Measurements from ENCODE around the gene SCG5. TPM values are rescaled to one million over a fixed set of nuclear protein-coding genes. Genes with fewer than 3 reads are reported as not detected.

Gene SCG5
- total and polyA plus RNA-seq, 10 of the 15 experiments (the other 5 are each of a cell fraction or from before 2014, with no cell fraction given), result 0.13 to 0.62 (median 0.48) TPM

DNA sequence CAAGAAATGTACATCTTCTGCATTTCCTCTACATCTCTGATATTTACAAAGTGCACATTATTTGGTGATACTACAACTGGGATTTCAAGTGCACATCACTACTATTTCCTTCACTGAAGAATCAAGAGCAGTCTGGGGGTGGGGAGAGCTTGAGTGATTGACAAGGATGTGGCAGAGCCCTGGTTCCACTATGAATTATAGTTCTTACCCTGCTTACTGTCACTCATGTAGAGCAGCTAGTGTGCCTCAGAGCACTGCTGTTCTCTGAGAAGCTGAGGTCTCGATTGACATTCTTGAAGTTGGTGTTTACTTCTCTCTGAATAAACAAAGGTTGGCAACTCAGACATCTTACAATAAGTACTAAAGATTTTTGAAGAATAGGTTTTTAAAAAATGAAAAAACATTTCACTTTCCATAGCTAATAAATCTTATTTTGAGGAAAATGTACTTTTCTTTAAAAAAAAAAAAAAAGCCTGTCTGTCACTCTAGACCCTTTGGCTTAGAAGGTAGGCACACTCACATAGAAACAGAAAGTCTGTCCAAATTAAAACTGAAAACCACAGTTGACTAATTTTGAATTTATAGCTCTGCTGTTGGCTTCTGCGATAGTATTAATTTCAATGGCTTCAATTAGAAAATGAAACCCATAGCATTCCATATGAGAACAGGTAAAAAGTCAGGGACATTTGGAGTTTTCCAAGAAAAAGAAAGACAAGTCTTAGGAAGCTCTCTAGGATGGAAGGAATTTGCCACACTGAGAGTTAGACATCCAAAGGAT lies 81.8 kb downstream of the SCG5 start (continued):
- TF ChIP-seq, protein P1, sequence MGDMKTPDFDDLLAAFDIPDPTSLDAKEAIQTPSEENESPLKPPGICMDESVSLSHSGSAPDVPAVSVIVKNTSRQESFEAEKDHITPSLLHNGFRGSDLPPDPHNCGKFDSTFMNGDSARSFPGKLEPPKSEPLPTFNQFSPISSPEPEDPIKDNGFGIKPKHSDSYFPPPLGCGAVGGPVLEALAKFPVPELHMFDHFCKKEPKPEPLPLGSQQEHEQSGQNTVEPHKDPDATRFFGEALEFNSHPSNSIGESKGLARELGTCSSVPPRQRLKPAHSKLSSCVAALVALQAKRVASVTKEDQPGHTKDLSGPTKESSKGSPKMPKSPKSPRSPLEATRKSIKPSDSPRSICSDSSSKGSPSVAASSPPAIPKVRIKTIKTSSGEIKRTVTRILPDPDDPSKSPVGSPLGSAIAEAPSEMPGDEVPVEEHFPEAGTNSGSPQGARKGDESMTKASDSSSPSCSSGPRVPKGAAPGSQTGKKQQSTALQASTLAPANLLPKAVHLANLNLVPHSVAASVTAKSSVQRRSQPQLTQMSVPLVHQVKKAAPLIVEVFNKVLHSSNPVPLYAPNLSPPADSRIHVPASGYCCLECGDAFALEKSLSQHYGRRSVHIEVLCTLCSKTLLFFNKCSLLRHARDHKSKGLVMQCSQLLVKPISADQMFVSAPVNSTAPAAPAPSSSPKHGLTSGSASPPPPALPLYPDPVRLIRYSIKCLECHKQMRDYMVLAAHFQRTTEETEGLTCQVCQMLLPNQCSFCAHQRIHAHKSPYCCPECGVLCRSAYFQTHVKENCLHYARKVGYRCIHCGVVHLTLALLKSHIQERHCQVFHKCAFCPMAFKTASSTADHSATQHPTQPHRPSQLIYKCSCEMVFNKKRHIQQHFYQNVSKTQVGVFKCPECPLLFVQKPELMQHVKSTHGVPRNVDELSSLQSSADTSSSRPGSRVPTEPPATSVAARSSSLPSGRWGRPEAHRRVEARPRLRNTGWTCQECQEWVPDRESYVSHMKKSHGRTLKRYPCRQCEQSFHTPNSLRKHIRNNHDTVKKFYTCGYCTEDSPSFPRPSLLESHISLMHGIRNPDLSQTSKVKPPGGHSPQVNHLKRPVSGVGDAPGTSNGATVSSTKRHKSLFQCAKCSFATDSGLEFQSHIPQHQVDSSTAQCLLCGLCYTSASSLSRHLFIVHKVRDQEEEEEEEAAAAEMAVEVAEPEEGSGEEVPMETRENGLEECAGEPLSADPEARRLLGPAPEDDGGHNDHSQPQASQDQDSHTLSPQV (IDR thresholded peaks at IDR 0.05), result no peak
- TF ChIP-seq ZZZ3 (IDR thresholded peaks at IDR 0.05; ENCODE audit: control insufficient read depth, insufficient read length, low read depth) (no peak), IRF4 (IDR thresholded peaks at IDR 0.05; ENCODE audit: low read depth, low read length) (no peak), IKZF1 (conservative IDR thresholded peaks at IDR 0.05) (0 out of 2 replicates have a peak, but pooled peaks have one; percentile 35), BCL11A (IDR thresholded peaks at IDR 0.05; ENCODE audit: low read depth, low read length) (peak; percentile 71)

- Histone ChIP-seq H3K9ac (ENCODE audit: control insufficient read depth, insufficient read depth, low read length) (no peak overlapping the region), H3K27ac (ENCODE audit: control insufficient read depth, insufficient read depth) (no peak overlapping the region), H2AFZ (ENCODE audit: control insufficient read depth, low read depth, low read length) (no peak overlapping the region), H3K79me2 (ENCODE audit: control insufficient read depth, insufficient read depth, low read length) (no peaks in the 10 kb centered on the region), H3K36me3 (ENCODE audit: control insufficient read depth in 2 of 2, insufficient read depth in 2 of 2, low read length in 1 of 2) (no peaks in the 10 kb centered on the region), H3K9me3 (replicated peaks; ENCODE audit: control insufficient read depth, insufficient read depth, low read length) (no peaks in the 10 kb centered on the region), H4K20me1 (ENCODE audit: control insufficient read depth, insufficient read depth) (no peaks in the 10 kb centered on the region), H3K4me3 (no peak overlapping the region), H3K4me2 (ENCODE audit: control insufficient read depth, insufficient read depth) (no peak overlapping the region), H3K27me3 (replicated peaks in 1 of 2; ENCODE audit: control insufficient read depth in 2 of 2, insufficient read depth in 2 of 2, low read length in 1 of 2) (peaks cover 3 to 4% of the 10 kb centered on the region in 2 experiments; a peak in 2 of 4 replicates), H3K4me1 (ENCODE audit: control insufficient read depth, insufficient read depth, low read length) (no peaks in the 10 kb centered on the region)
- no peak for FAIRE-seq
- ChIA-PET SMC1A (ENCODE audit: uncharacterized antibody, unreplicated experiment) (no interaction called here), RAD21 (ENCODE audit: unreplicated experiment) (no interaction called here), POLR2A (no interaction called here), CTCF (no interaction called here)
- WGBS (ENCODE audit: insufficient coverage, insufficient replicate concordance, low lambda C conversion rate, missing lambda C conversion rate), result 39% methylated on average over 10 of the region's 10 CpGs
- in situ Hi-C loops (cut with MboI), result no loop called here
- no TSS peak for BruUV-seq (replicated peaks)
- ATAC-seq, result no peak
- DNase-seq (ENCODE audit: low read depth, low spot score), result no peak
- intact Hi-C loops (cut with micrococcal nuclease; ENCODE audit: unreplicated experiment), result no loop called here
- TF ChIP-seq E2F8 (IDR thresholded peaks at IDR 0.05; ENCODE audit: low read depth, partially characterized antibody), result no peak
- no peak for TF ChIP-seq ZNF274 (IDR thresholded peaks at IDR 0.05; ENCODE audit: insufficient read depth, insufficient read length)
- no peak for TF ChIP-seq CEBPZ (IDR thresholded peaks at IDR 0.05; ENCODE audit: low read depth, low read length)
These were observed 88.3 kb downstream of the SCG5 start for GRCh38 chr15:32729700-32730395.
